Fibroblast of peridontal ligament (primary cell): ENCODE measurements around the gene NPAS2.

Source experiments
- DNase-seq: peaks from one replicate; pipeline ENCODE4 v3.0.0-alpha.2; 2010; ENCODE audit errors: extremely low read depth

The NPAS2 gene

DNA sequence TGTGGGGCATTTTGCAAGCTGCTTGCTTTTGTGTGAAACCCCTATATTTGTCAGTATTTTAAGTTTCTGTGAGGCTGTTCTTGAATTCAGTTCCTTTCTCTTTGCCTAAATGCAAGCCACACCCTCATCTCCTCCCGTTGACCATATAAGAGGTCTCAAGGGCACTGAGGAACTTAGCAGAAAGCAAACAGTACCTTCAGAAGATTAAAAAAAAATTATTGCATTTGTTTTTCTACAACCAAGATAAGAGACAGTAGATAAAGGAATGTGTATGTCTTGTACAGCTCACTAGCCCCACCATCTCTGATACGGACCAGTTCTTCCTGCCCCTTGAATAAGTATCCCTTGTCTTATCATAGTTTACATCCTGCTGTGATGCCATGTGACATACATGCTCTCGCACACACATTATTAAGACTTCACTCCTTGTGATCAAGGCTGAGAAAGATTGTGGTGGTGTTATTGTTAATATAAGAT, 64.2 kb downstream of the NPAS2 start:
- no peak for DNase-seq

DNA sequence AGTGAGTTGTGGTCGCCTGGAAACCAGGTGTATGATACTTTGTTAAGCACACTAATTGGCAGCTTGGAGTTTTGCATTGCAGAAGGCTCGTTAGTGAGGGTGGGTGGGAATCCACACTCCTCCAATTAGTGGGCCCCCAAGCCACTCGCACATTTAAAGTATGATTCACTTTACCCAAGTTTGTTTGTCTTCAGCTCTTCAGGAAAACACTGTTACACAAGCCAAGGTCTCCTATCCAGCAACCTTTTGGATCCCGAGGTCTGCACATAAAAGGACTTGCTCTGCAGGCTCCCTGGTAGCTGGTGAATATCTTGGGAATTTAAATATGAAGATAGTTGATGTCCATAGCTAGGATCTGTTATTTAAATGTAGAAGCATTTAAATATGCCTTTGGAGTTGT, 66.1 kb downstream of the NPAS2 start:
- DNase-seq: no peak

DNA sequence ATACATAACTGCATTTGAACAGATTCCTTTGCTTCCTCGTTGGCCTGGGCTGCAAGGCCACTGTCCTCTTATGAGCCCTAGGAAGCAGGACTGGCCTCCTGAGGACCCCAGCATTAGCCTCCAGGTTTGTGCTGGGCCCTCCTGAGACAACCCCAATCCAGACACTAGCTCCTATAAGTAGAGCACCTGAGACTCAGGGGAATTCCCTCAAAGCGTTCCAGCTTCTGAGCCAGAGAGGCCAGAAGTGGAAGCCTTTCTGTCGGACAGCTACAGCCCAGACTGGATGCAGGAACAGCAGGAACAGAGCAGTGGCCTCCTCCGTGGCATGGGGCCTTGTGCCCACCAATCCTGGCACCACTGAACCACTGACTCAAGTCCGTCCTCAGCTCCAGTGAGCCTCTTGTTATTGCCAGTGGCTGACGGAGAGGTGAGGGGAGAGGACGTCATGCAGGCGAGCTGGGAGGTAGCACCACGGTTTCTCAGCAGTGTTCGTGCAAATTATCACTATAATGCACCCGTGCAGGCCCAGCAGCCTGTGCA, 67.2 kb downstream of the NPAS2 start:
- no peak for DNase-seq

DNA sequence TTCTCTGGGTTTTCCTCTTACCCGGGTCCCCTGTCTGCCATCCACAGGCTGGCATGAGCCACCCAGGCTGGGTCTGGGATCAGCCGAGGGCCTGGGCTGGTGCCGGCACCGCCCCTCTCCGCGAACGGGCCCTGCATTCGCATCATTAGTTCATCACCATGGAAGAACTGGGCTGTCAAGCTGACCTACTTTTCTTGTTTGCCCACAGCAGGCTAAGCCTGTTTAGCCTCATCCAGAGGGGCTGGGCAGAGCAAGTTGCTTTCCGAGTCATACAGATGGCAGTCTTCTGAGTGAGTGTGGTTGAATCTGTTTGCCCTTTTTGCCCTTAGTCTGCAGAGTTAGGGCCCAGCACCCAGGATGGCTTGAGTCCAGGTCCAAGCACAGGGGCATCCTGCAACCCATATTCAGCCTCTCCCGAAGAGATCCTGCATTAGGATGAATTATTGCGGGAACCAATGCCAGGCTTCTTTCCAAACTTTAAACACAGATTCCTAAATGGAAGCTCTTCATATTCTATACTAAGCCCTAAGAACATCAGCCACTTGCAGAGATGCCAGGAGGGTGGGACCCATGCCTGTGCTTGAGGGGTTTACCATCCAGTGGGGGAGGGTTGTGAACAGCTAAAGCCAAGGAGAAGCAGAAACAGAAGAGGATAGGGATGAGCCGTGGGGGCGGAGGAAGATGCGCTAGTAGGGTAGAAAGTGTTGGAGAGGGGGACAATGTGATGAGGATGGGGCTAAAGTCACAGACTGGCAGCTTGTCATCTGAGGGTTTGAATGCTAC, 68.0 kb downstream of the NPAS2 start:
- peak; percentile 29 for DNase-seq

DNA sequence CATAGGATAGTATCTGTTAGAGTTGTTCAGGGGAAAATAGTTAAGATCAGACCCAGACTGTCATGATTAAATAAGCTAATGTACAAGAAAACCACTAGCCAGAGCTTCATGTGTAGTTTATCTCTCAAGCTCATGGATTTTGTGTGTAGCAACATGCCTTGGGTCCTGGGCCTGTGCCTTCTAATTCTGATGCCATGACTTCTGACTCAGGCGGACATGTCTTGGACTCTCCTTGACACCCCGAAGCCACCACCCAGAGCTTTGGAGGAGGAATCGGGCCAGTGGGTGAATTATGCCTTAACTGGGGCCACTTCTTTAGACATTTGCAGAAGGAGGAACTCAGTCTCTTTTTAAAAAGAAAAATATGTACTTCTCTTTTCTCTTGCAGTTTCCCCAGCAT, 68.7 kb downstream of the NPAS2 start:
- DNase-seq: no peak

DNA sequence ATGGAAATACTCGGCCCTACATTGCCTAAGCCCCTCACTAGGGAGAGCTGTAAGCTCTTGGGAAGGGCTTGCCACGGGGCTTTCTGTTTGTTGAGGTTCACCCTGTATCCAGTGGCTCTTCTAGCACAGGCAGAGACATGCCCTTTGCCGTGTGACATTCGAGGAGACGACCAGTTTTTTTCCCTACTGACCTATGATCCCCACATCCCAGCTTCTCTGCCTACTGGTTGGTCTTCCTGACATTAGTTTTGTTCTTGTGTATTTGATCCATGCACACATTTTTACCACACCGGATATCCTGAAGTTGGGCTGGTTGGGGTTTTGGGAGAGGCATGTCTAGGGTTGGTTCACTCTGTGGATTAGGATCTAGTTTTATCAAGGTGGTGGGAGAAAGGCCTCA, 69.3 kb downstream of the NPAS2 start:
- no peak for DNase-seq

DNA sequence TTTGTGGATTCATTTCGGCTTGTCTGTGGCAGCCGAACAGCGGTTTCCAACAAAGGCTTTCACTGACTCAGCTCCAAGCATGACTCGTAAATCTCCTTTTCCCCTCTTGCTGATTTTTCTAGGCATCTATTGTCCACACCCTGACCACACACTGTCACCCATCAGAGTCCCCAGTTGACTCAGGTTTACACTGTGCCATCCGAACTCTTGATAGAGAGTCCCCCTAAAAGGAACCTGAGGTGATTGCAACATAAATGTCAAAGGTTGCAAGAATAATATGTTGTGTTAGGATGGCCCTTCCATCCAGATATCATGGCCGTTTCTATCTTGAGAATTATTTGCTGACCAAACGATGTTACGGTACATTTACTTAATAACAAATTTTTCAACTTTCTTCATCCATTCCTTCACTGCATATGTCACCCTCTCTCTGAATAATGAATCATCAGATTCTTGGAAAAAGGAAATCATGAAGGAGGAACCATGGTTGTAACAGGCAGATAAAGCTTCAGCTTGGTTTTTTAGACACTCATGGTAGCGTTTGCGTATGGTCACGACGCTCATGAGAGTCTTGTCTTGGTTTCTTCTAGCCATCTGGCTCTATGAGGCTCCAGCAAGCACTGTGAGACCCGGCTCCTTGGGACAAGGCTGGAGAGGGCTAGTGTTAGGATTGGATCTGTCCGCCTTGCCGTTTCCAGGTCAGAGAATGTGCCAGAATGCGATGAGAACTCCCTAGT, 72.1 kb downstream of the NPAS2 start:
- DNase-seq: peak; percentile 55

DNA sequence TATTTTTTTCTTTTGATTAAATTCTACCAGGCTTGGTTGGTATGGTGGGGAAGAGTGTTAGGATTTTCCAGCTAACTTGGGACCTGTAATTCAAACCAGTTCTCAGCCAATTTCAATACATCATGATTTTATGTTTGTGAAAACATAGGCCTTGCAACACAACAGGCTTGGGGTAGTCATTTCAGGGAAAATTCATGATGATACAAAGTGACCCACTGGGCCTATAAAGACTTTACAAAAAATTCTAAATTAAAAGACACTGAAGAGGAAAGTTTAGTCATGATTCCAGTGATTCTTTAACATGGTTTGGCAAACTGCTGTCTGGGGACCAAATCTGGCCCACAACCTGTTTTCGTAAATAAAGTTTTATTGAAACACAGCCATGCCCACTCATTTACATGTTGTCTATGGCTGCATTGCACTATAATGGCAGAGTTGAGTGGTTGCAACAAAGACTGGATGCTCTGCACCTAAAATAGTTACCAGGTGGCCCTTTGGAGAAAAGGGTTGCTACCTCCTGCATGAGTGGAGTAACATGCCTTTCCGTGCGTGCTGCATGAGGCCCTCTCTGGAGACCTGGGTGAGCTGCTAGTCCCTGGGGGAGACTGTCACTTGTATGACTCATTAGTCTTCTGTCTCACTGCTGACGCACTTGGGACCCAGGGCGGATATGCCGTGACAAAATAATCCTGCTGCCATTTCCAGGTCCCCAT, 73.6 kb downstream of the NPAS2 start:
- DNase-seq: no peak

DNA sequence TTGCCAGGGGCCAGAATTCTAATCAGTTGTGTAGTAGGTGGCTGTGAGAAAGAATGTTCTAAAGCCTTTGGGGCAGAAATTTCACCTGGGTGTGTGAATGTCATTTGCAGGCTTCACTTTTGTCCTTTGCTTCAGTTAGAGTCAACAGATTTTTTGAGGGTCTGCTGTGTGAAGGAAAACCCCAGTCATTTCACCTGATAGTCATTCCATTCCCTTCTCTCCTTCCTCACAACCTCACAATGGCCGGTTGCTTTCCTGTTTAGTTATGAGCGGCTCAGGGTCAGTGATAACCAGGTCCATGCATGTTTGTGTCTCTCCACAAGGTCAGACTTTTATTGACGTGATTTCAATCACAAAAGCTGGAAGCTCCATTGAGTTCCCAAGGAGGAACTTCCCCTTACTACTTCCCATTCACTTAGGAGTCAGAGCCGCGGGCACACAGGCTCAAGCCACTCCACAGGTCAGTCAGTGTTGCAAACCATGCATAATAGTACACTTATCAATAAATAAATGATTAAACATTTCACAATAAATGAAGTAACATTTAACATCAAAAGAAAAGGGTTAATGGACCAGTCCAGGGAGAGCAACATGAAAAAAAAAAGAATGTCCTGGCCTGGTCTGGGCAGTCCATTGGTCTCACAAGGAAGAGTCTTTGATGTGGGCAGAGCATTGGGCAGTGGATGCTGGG, 74.3 kb downstream of the NPAS2 start:
- no peak for DNase-seq

DNA sequence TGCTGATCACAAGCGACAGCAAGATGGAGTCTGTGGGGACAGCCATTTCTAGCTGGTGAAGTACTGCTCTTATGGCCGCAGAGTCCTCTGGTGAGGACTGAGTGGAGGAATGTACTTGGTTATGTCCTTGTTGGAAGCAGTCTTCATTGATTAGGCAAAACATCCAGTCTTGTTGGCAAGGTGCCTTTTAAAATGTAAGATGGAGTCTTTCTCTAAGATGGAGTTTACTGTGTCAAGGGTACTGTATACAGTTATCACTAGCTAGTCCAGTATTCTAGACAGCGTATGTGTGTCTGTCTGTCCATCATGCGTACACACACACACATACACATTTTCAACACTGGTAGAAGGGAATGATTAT, 74.8 kb downstream of the NPAS2 start:
- no peak for DNase-seq

DNA sequence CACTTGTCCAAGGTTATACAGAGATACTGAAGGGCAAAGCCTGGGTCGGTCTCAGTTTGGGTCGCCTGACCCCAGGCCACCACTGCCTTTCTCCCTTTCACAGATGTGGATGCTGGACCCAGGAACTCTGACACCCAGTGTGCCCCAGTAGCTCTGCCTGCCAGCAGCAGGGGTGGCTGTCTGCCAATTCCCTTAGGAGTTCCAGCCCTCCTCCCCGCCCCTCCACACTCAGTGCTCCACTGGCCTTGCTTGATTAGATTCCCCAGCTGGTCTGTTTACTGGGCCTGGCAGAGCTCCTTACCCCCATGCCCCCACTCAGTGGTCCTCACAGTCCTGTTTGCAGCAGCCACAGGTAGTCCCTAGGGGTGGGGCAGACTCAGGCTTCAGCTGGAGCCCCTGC, 75.5 kb downstream of the NPAS2 start:
- no peak for DNase-seq

DNA sequence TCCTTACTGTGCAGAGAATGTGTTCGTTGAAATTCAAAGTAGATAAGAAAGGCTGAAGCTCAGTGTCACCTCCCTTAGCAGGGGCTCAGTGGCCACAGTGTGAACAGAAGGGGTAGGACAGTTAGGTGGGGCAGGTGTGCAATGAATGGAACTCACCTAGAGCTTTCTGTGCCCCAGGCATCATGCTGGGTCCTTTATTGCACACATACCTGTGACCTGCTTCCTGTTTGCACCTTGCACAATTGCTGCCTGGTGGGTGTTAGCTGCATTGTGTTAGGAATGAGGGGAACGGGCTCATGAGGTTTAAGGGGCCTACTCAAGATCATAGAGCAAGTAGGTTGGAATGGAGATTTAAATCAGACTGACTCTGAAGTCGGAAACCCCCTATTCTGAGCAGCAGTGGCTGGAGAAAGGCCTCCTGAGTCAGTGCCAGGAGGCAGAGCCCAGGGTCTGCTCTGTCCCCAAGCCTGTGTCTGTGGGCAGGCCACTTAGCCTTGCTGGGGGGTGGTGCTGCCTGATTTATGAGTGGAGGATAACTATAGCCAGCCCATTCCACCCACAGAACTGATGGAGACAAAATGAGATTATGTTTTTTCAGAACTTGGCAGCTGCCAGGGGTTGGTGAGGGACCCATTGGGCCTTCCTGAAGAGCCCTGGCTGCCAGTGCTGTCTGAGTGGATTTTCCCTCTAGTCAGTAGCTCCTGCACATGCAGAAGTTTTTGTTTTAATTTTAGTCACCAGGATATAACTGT, 76.2 kb downstream of the NPAS2 start:
- no peak for DNase-seq

DNA sequence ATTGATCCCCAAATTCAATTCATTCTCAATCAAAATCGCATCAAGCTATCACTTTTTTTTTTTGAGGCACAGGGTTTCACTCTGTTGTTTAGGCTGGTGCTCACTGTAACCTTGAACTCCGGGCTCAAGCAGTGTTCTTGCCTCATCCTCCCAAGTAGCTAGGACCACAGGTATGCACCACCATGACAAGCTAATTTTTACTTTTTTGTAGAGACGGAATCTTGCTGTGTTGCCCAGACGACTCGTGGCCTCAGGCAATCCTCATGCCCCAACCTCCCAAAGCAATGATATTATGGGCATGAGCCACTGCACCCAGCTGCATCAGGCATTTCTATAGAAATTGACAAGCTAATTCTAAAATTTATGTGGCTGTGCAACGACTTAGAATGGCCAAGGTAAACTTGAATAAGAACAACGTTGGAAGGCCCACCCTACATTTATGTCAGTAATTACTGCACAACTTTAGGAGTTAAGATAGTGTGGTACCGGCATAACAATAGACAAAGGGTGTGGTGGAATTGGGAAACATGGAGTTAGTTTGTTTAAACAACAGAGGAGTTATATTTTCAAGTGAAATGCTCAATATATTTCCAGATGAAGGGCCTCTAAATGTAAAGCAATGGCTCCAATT, 78.2 kb downstream of the NPAS2 start:
- DNase-seq: no peak

DNA sequence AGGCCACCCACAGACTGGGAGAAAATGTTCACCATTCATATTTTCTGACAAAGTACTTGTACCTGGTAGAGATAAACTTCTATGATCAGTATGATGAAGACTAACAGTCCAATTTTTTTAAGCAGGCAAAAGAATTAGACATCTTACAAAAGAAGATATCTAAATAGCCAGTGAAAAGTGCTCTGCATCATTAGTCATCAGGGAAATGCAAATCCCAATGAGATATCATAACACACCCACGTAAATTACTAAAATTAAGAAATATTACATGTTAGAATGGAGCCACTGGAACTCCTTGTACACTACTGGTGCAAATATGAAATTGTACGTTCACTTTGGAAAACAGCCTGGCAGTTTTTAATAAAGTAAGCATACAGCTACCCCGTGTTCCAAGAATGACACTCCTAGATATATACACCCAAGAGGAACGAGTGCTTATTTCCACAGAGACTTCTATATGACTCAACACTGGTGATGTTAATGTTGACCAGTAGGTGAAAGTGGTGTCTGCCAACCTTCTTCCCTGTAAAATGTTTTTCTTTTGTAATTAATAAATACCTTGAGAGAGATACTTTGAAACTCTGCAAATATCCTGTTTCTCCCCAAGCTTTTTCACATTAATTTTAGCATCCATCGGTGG, 80.3 kb downstream of the NPAS2 start:
- DNase-seq: no peak

DNA sequence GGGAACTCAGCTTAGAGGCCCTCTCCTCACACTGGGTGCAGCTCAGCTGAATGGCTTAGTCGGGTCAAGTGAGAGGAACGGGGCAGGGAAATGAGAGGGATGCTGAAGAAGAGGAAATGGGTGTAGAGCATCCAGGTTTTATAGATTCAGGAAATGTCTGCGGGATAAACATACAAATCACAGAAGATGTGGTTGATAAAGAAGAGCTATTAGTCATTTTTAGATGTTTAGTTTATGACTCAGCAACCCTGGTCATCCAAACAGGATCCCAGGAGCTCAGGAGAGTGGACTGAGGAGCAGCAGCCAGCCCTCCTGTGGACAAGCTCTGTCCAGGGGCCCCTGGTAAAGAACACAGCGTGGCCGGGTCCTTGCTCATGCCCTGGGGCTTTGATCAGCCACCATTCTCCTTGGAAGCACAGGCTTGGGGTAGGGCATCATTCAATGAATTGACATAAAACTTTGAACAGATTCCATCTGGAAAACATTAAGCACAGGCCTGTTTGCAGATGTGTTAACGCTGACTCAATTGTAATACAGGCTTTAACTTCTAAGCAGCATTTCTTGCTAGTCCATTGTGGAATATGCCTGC, 83.0 kb downstream of the NPAS2 start:
- DNase-seq: peak; percentile 93

DNA sequence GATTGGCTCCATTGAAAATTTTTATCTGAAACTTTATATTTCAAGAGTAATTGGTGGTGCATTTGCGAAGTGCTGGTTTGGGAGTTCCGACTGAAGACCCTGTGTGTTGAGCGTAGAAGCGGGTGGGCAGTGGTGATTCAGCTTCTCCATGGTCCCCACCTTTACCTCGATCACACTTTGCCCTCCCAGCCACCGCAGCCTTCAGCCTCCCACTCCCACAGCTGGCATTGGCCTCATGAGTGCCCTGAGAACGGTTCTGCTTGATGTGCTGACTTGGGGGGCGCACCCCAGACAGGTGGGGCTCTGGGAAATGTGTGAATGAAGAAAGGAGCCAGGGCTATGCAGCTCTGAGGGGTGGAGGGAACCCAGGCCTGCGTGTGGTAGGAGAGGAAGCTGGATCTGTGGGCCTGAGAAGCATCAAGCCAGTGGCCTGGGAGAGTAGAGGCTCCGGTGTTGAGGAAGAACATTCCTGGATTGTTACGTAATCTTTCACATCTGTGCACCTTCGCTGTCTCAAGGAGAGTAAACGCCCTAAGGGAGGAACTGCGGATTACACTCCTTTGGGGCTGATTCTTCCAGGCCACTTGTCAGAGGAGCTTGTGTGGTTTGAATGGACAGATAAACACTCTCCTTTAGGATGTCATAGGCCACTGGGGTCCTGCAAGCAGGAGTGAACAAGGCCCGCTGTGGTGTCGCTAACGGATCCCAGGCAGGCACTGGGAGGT, 83.8 kb downstream of the NPAS2 start:
- DNase-seq: no peak

DNA sequence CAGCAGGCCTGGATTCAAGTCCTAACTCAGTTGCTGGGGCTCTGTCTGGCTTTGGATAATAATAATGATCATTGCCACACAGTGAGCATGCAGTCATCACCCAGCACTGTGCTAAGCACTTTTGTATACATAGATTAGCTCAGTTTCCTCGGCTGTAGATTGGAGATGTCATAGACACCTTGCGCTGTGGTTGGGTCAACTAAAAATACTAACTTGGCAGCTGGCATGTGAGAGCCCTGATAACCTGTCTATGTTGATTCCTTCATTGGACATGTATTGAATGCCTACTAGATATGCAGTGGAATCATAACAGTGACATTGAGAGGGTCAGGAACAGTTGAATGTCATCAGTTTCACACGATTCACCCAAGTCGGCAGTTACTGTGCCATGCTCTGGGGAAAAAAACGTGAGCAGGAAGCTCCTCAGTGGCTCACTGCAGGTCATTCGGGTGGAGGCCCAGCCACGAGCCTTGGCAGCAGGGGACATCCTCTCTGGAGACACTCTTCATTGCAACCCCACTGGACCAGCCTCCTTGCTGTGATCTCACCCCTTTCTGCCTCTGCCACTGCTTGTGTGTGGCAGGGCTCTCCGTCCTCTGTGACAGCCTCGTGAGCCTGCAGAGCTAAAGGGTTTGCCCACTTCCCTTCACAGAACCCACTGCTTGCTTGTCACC, 85.3 kb downstream of the NPAS2 start:
- DNase-seq: no peak

DNA sequence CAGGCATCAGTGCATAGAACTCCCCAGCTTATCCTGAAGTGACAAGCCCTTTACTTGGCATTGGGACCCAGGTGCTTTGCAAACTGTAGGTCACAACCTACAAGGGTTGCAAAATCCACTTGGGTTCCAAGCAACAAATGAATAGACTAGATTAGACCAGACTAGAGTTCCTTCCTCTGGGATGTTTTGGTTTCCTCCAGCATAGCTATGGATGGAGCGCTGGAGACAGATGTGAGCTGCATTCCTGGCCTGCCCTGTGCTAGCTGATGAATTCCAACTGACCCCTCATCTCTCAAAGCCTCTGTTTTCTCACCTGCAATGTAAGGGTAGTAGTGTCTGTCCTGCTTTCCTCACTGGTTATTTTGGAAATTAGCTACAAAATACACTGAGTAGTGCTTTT, 86.2 kb downstream of the NPAS2 start:
- DNase-seq: no peak

DNA sequence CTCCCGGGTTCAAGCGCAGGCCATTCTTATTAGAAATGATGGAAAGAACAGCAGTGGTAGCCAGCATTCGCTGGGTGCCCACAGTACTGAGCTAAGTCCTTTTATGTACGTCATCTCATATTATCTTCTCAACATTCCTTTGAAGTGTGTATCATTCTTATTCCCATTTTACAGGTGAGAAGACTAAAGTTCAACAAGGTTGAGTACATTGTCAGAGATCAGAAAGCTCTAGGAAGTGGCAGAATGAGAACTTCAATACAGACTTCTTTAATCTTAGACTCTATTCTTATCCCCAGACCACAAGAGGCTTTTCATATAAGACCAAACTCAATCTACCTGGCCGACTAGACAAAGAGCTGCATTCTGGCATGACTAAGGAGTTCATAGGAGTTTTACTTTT, 86.7 kb downstream of the NPAS2 start:
- DNase-seq: no peak
